Neural progenitor cell (in vitro differentiated cells): ENCODE measurements around the gene PURA. TPM values are rescaled to one million over a fixed set of nuclear protein-coding genes. Genes with fewer than 3 reads are reported as not detected.

Experiments
- DNase-seq: peaks from one replicate; pipeline ENCODE4 v3.0.0-alpha.2; 2016; ENCODE audit warnings: low spot score
- H2AFZ ChIP-seq: fragments of 200-600 bp; sonication (generic); replicated peaks from 2 replicates; pipeline ENCODE4 v1.6.1; 2016; ENCODE audit warnings: antibody characterized with exemption
- H3F3A ChIP-seq: fragments of 200-600 bp; sonication (generic); 2 replicates; pipeline ENCODE4 v1.6.1; 2016; ENCODE audit warnings: antibody characterized with exemption, low read depth
- H3K27ac ChIP-seq: fragments of 200-600 bp; sonication (generic); 2 replicates; pipeline ENCODE4 v1.5.1; 2016; ENCODE audit warnings: mild to moderate bottlenecking
- H3K27me3 ChIP-seq: fragments of 200-600 bp; sonication (generic); 2 replicates; pipeline ENCODE4 v1.6.1; 2016; ENCODE audit warnings: mild to moderate bottlenecking, moderate library complexity
- H3K36me3 ChIP-seq: fragments of 200-600 bp; sonication (generic); 2 replicates; pipeline ENCODE4 v1.5.1; 2016
- H3K4me1 ChIP-seq: fragments of 200-600 bp; sonication (generic); 2 replicates; pipeline ENCODE4 v1.6.1; 2016; ENCODE audit warnings: mixed run types
- H3K4me2 ChIP-seq: fragments of 200-600 bp; sonication (generic); 2 replicates; pipeline ENCODE4 v1.6.1; 2016
- H3K4me3 ChIP-seq: fragments of 200-600 bp; sonication (generic); 2 replicates; pipeline ENCODE4 v1.5.1; 2016
- H3K79me2 ChIP-seq: fragments of 200-600 bp; sonication (generic); 2 replicates; pipeline ENCODE4 v1.6.1; 2016; ENCODE audit warnings: low read depth
- H3K9ac ChIP-seq: fragments of 200-600 bp; sonication (generic); 2 replicates; pipeline ENCODE4 v1.6.1; 2016
- H3K9me3 ChIP-seq: fragments of 200-600 bp; sonication (generic); 2 replicates; pipeline ENCODE4 v1.5.1; 2016; ENCODE audit warnings: low read depth
- H4K20me1 ChIP-seq: fragments of 200-600 bp; sonication (generic); 2 replicates; pipeline ENCODE4 v1.6.1; 2016; ENCODE audit warnings: low read depth
- H3K27ac Mint-ChIP-seq: 3 replicates; pipeline ENCODE4 v1.8.0; 2021; ENCODE audit warnings: mixed read lengths
- H3K27me3 Mint-ChIP-seq: 2 replicates; pipeline ENCODE4 v1.8.0; 2022; ENCODE audit warnings: low read depth, mild to moderate bottlenecking, inconsistent platforms, moderate library complexity, mixed read lengths; ENCODE audit not compliant: insufficient read depth
- H3K36me3 Mint-ChIP-seq: 3 replicates; pipeline ENCODE4 v1.8.0; 2021; ENCODE audit warnings: mixed read lengths
- H3K4me1 Mint-ChIP-seq: 3 replicates; pipeline ENCODE4 v1.8.0; 2021; ENCODE audit warnings: mixed read lengths
- H3K4me3 Mint-ChIP-seq: 3 replicates; pipeline ENCODE4 v1.8.0; 2021; ENCODE audit warnings: mild to moderate bottlenecking, moderate library complexity, mixed read lengths
- H3K9me3 Mint-ChIP-seq: 3 replicates; pipeline ENCODE4 v1.8.0; 2020; ENCODE audit warnings: mixed read lengths
- EZH2 ChIP-seq: fragments of 200-600 bp; sonication (generic); IDR thresholded peaks from 2 replicates; pipeline ENCODE4 v1.6.1; 2017; ENCODE audit warnings: antibody characterized with exemption, mild to moderate bottlenecking, moderate library complexity
- EZH2phosphoT487 ChIP-seq: fragments of 200-600 bp; sonication (generic); IDR thresholded peaks from 2 replicates; pipeline ENCODE4 v1.6.1; 2017; ENCODE audit warnings: antibody characterized with exemption
- total RNA-seq: library from RNA; depleted of rRNA; stranded (reverse); fragments of >200 nt; gene quantifications from 2 replicates; pipeline ENCODE4 v1.2.3, GENCODE V29; 2015; ENCODE audit warnings: low replicate concordance
- TF ChIP-seq, protein P1 (sequence below): fragments of 200-600 bp; sonication (generic); IDR thresholded peaks from 2 replicates; pipeline ENCODE4 v1.5.1; 2017; ENCODE audit warnings: antibody characterized with exemption, mild to moderate bottlenecking

PURA gene
- total RNA-seq, 1 donor from 2014 or later, result 2.6 TPM

- no peak overlapping the region for H2AFZ ChIP-seq
- H3K27me3 ChIP-seq, result peaks cover 97% of the 10 kb centered on the region
- H3K9me3 ChIP-seq, result no peaks in the 10 kb centered on the region
- no peak for DNase-seq
- H3K9ac ChIP-seq, result no peak overlapping the region
- no peak overlapping the region for H3K27ac ChIP-seq
- Mint-ChIP-seq H3K36me3 (no peaks in the 10 kb centered on the region), H3K4me1 (peaks cover 23% of the 10 kb centered on the region), H3K9me3 (no peaks in the 10 kb centered on the region), H3K27me3 (peaks cover 39% of the 10 kb centered on the region), H3K27ac (no peak overlapping the region), H3K4me3 (no peak overlapping the region)
- no peak overlapping the region for H3K4me2 ChIP-seq
- peaks cover 31% of the 10 kb centered on the region for H3F3A ChIP-seq
- TF ChIP-seq EZH2 (no peak), EZH2phosphoT487 (no peak)
- TF ChIP-seq, protein P1, sequence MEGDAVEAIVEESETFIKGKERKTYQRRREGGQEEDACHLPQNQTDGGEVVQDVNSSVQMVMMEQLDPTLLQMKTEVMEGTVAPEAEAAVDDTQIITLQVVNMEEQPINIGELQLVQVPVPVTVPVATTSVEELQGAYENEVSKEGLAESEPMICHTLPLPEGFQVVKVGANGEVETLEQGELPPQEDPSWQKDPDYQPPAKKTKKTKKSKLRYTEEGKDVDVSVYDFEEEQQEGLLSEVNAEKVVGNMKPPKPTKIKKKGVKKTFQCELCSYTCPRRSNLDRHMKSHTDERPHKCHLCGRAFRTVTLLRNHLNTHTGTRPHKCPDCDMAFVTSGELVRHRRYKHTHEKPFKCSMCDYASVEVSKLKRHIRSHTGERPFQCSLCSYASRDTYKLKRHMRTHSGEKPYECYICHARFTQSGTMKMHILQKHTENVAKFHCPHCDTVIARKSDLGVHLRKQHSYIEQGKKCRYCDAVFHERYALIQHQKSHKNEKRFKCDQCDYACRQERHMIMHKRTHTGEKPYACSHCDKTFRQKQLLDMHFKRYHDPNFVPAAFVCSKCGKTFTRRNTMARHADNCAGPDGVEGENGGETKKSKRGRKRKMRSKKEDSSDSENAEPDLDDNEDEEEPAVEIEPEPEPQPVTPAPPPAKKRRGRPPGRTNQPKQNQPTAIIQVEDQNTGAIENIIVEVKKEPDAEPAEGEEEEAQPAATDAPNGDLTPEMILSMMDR, result no peak
- H3K79me2 ChIP-seq, result no peaks in the 10 kb centered on the region
- no peaks in the 10 kb centered on the region for H3K36me3 ChIP-seq
- no peak overlapping the region for H3K4me3 ChIP-seq
- peaks cover 7% of the 10 kb centered on the region for H3K4me1 ChIP-seq
- H4K20me1 ChIP-seq, result peaks cover 10% of the 10 kb centered on the region
Measured at GRCh38 chr5:140104100-140104499, 9.8 kb upstream of the PURA start.

DNA sequence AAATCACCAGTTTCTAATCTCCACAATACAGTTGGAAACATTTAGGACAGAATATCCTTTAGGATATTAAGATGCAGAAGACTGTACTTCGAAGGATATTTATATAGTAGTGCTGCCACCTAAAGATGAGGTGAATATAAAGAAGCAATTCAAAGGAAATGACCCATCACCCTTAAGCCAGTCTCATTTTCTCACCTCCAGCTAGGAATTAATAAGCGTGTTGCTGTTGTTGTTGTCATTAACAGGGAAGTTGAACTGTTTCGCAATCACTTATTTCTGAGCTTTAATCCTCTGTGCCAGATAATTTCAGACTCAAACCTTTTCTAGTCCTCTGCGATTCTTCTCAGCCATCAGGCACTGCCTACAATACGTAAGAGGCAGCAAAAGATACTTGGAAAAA is 7.8 kb upstream of the PURA start:
- Histone ChIP-seq H3K4me1 (peaks cover 8% of the 10 kb centered on the region), H3K9ac (no peak overlapping the region), H3K9me3 (no peaks in the 10 kb centered on the region), H3K4me3 (no peak overlapping the region), H3F3A (peaks cover 50% of the 10 kb centered on the region), H4K20me1 (peaks cover 30% of the 10 kb centered on the region), H3K27ac (no peak overlapping the region), H3K27me3 (peaks cover 97% of the 10 kb centered on the region), H3K79me2 (no peaks in the 10 kb centered on the region), H3K4me2 (no peak overlapping the region), H2AFZ (no peak overlapping the region), H3K36me3 (no peaks in the 10 kb centered on the region)
- Mint-ChIP-seq H3K9me3 (no peaks in the 10 kb centered on the region), H3K4me3 (peak overlapping the region; percentile 90), H3K4me1 (peaks cover 28% of the 10 kb centered on the region), H3K36me3 (no peaks in the 10 kb centered on the region), H3K27ac (no peak overlapping the region), H3K27me3 (peaks cover 44% of the 10 kb centered on the region)
- no peak for DNase-seq
- TF ChIP-seq, protein P1, result no peak
- TF ChIP-seq EZH2phosphoT487, result no peak
- TF ChIP-seq EZH2, result no peak

- H3K27me3 ChIP-seq, result peaks cover 97% of the 10 kb centered on the region
- no peaks in the 10 kb centered on the region for H3K9me3 ChIP-seq
- H3F3A ChIP-seq, result peaks cover 57% of the 10 kb centered on the region
- H3K4me1 Mint-ChIP-seq, result peaks cover 29% of the 10 kb centered on the region
- peak overlapping the region; percentile 90 for H3K4me3 Mint-ChIP-seq
- peak overlapping the region; percentile 75 for H3K4me2 ChIP-seq
- peaks cover 50% of the 10 kb centered on the region for H3K27me3 Mint-ChIP-seq
- H3K4me3 ChIP-seq, result peak overlapping the region; percentile 54
- DNase-seq, result no peak
- H3K27ac Mint-ChIP-seq, result peak overlapping the region; percentile 51
- H3K79me2 ChIP-seq, result no peaks in the 10 kb centered on the region
- H2AFZ ChIP-seq, result peak overlapping the region; percentile 75
- peaks cover 8% of the 10 kb centered on the region for H3K4me1 ChIP-seq
- no peaks in the 10 kb centered on the region for H3K36me3 Mint-ChIP-seq
- peaks cover 37% of the 10 kb centered on the region for H4K20me1 ChIP-seq
- no peaks in the 10 kb centered on the region for H3K9me3 Mint-ChIP-seq
- H3K27ac ChIP-seq, result no peak overlapping the region
- no peak overlapping the region for H3K9ac ChIP-seq
- peak; percentile 70 for TF ChIP-seq EZH2phosphoT487
- peak; percentile 66 for TF ChIP-seq EZH2
- TF ChIP-seq, protein P1, result no peak
- no peaks in the 10 kb centered on the region for H3K36me3 ChIP-seq
Measured at GRCh38 chr5:140106805-140107311, 7.1 kb upstream of the PURA start.
